Measurements from ENCODE around the gene HMGCS1.
"Not testable (repeated sequence)": the region's sequence is repeated elsewhere in the genome, so short reads cannot be mapped to it uniquely, and the experiment has no call there.

HMGCS1 gene

GRCh38 chr5:43313854-43314457 is 744 bp upstream of the HMGCS1 start:
- no peaks in the 10 kb centered on the region for H3K36me3 ChIP-seq (ENCODE audit: control insufficient read depth in 2 of 2, insufficient read depth in 2 of 2, low read length in 2 of 2)
- peak overlapping the region; percentile 83 for H3K27ac ChIP-seq (ENCODE audit: low read length)
- peak overlapping the region; percentile 76 to 96 for H3K4me3 ChIP-seq (ENCODE audit: low read length in 2 of 2)
- H3K27me3 ChIP-seq (ENCODE audit: control insufficient read depth in 1 of 2, insufficient read depth in 2 of 2, low read length in 2 of 2): no peaks in the 10 kb centered on the region
- peak overlapping the region; percentile 30 to 59 for H3K9ac ChIP-seq (ENCODE audit: low read length in 2 of 2)
- no peaks in the 10 kb centered on the region for H3K9me3 ChIP-seq (ENCODE audit: control insufficient read depth in 2 of 2, low read length in 2 of 2)
- peaks cover 13% of the 10 kb centered on the region for H3K4me1 ChIP-seq (ENCODE audit: control insufficient read depth, insufficient read depth, low read length)

- no peaks in the 10 kb centered on the region for H3K36me3 ChIP-seq (ENCODE audit: control insufficient read depth in 2 of 2, insufficient read depth in 2 of 2, low read length in 2 of 2)
- H3K9me3 ChIP-seq (ENCODE audit: control insufficient read depth in 2 of 2, low read length in 2 of 2): no peaks in the 10 kb centered on the region
- peak overlapping the region; percentile 83 for H3K27ac ChIP-seq (ENCODE audit: low read length)
- peaks cover 13% of the 10 kb centered on the region for H3K4me1 ChIP-seq (ENCODE audit: control insufficient read depth, insufficient read depth, low read length)
- H3K27me3 ChIP-seq (ENCODE audit: control insufficient read depth in 1 of 2, insufficient read depth in 2 of 2, low read length in 2 of 2): no peaks in the 10 kb centered on the region
- H3K4me3 ChIP-seq (ENCODE audit: low read length in 2 of 2): peak overlapping the region; percentile 82 to 96
- H3K9ac ChIP-seq (ENCODE audit: low read length in 2 of 2): peak overlapping the region; percentile 81 to 91
Measured at GRCh38 chr5:43312699-43313034, 545 bp downstream of the HMGCS1 start.

GRCh38 chr5:43312076-43312661 is 1.0 kb downstream of the HMGCS1 start:
- Histone ChIP-seq H3K4me3 (ENCODE audit: low read length in 2 of 2) (peak overlapping the region; percentile 82 to 96), H3K9me3 (ENCODE audit: control insufficient read depth in 2 of 2, low read length in 2 of 2) (no peaks in the 10 kb centered on the region), H3K27me3 (ENCODE audit: control insufficient read depth in 1 of 2, insufficient read depth in 2 of 2, low read length in 2 of 2) (no peaks in the 10 kb centered on the region), H3K4me1 (ENCODE audit: control insufficient read depth, insufficient read depth, low read length) (peaks cover 13% of the 10 kb centered on the region), H3K27ac (ENCODE audit: low read length) (no peak overlapping the region), H3K36me3 (ENCODE audit: control insufficient read depth in 2 of 2, insufficient read depth in 2 of 2, low read length in 2 of 2) (no peaks in the 10 kb centered on the region), H3K9ac (ENCODE audit: low read length in 2 of 2) (peak overlapping the region; percentile 81 to 91)

- no peak overlapping the region for H3K4me3 ChIP-seq (ENCODE audit: low read length in 2 of 2)
- no peaks in the 10 kb centered on the region for H3K36me3 ChIP-seq (ENCODE audit: control insufficient read depth in 2 of 2, insufficient read depth in 2 of 2, low read length in 2 of 2)
- no peak overlapping the region for H3K27ac ChIP-seq (ENCODE audit: low read length)
- H3K9ac ChIP-seq (ENCODE audit: low read length in 2 of 2): no peak overlapping the region
- no peaks in the 10 kb centered on the region for H3K27me3 ChIP-seq (ENCODE audit: control insufficient read depth in 1 of 2, insufficient read depth in 2 of 2, low read length in 2 of 2)
- peaks cover 13% of the 10 kb centered on the region for H3K4me1 ChIP-seq (ENCODE audit: control insufficient read depth, insufficient read depth, low read length)
- no peaks in the 10 kb centered on the region for H3K9me3 ChIP-seq (ENCODE audit: control insufficient read depth in 2 of 2, low read length in 2 of 2)
Measured at GRCh38 chr5:43309637-43310036, 3.6 kb downstream of the HMGCS1 start.

GRCh38 chr5:43309122-43309521 is 4.1 kb downstream of the HMGCS1 start:
- Histone ChIP-seq H3K27ac (ENCODE audit: low read length) (no peak overlapping the region), H3K9me3 (ENCODE audit: control insufficient read depth in 2 of 2, low read length in 2 of 2) (no peaks in the 10 kb centered on the region), H3K27me3 (ENCODE audit: control insufficient read depth in 1 of 2, insufficient read depth in 2 of 2, low read length in 2 of 2) (no peaks in the 10 kb centered on the region), H3K9ac (ENCODE audit: low read length in 2 of 2) (no peak overlapping the region), H3K4me1 (ENCODE audit: control insufficient read depth, insufficient read depth, low read length) (peaks cover 12% of the 10 kb centered on the region), H3K4me3 (ENCODE audit: low read length in 2 of 2) (no peak overlapping the region), H3K36me3 (ENCODE audit: control insufficient read depth in 2 of 2, insufficient read depth in 2 of 2, low read length in 2 of 2) (no peaks in the 10 kb centered on the region)

- not testable (repeated sequence) for H3K9ac ChIP-seq (ENCODE audit: low read length in 2 of 2); H3K27me3 ChIP-seq (ENCODE audit: control insufficient read depth in 1 of 2, insufficient read depth in 2 of 2, low read length in 2 of 2); H3K4me3 ChIP-seq (ENCODE audit: low read length in 2 of 2); H3K27ac ChIP-seq (ENCODE audit: low read length); H3K36me3 ChIP-seq (ENCODE audit: control insufficient read depth in 2 of 2, insufficient read depth in 2 of 2, low read length in 2 of 2); H3K4me1 ChIP-seq (ENCODE audit: control insufficient read depth, insufficient read depth, low read length); H3K9me3 ChIP-seq (ENCODE audit: control insufficient read depth in 2 of 2, low read length in 2 of 2)
Measured at GRCh38 chr5:43306954-43307353, 6.3 kb downstream of the HMGCS1 start.

- H3K4me3 ChIP-seq (ENCODE audit: low read length in 2 of 2): no peak overlapping the region
- no peak overlapping the region for H3K27ac ChIP-seq (ENCODE audit: low read length)
- no peak overlapping the region for H3K9ac ChIP-seq (ENCODE audit: low read length in 2 of 2)
- no peaks in the 10 kb centered on the region for H3K9me3 ChIP-seq (ENCODE audit: control insufficient read depth in 2 of 2, low read length in 2 of 2)
- no peaks in the 10 kb centered on the region for H3K36me3 ChIP-seq (ENCODE audit: control insufficient read depth in 2 of 2, insufficient read depth in 2 of 2, low read length in 2 of 2)
- H3K4me1 ChIP-seq (ENCODE audit: control insufficient read depth, insufficient read depth, low read length): no peaks in the 10 kb centered on the region
- H3K27me3 ChIP-seq (ENCODE audit: control insufficient read depth in 1 of 2, insufficient read depth in 2 of 2, low read length in 2 of 2): no peaks in the 10 kb centered on the region
Measured at GRCh38 chr5:43305948-43306565, 7.2 kb downstream of the HMGCS1 start.

- Histone ChIP-seq H3K27me3 (ENCODE audit: control insufficient read depth in 1 of 2, insufficient read depth in 2 of 2, low read length in 2 of 2) (no peaks in the 10 kb centered on the region), H3K4me1 (ENCODE audit: control insufficient read depth, insufficient read depth, low read length) (no peaks in the 10 kb centered on the region), H3K4me3 (ENCODE audit: low read length in 2 of 2) (no peak overlapping the region), H3K9me3 (ENCODE audit: control insufficient read depth in 2 of 2, low read length in 2 of 2) (no peaks in the 10 kb centered on the region), H3K36me3 (ENCODE audit: control insufficient read depth in 2 of 2, insufficient read depth in 2 of 2, low read length in 2 of 2) (no peaks in the 10 kb centered on the region), H3K27ac (ENCODE audit: low read length) (no peak overlapping the region), H3K9ac (ENCODE audit: low read length in 2 of 2) (no peak overlapping the region)
Measured at GRCh38 chr5:43304525-43304924, 8.7 kb downstream of the HMGCS1 start.

- Histone ChIP-seq H3K4me1 (ENCODE audit: control insufficient read depth, insufficient read depth, low read length) (no peaks in the 10 kb centered on the region), H3K27ac (ENCODE audit: low read length) (no peak overlapping the region)
Measured at GRCh38 chr5:43303242-43303641, 10.0 kb downstream of the HMGCS1 start.

GRCh38 chr5:43302481-43302880 is 10.7 kb downstream of the HMGCS1 start:
- no peak overlapping the region for H3K27ac ChIP-seq (ENCODE audit: low read length)
- H3K9ac ChIP-seq (ENCODE audit: low read length in 2 of 2): no peak overlapping the region
- no peaks in the 10 kb centered on the region for H3K27me3 ChIP-seq (ENCODE audit: control insufficient read depth in 1 of 2, insufficient read depth in 2 of 2, low read length in 2 of 2)
- peaks cover 7 to 9% of the 10 kb centered on the region in 2 donors for H3K36me3 ChIP-seq (ENCODE audit: control insufficient read depth in 2 of 2, insufficient read depth in 2 of 2, low read length in 2 of 2)
- H3K9me3 ChIP-seq (ENCODE audit: control insufficient read depth in 2 of 2, low read length in 2 of 2): no peaks in the 10 kb centered on the region
- H3K4me3 ChIP-seq (ENCODE audit: low read length in 2 of 2): no peak overlapping the region
- H3K4me1 ChIP-seq (ENCODE audit: control insufficient read depth, insufficient read depth, low read length): no peaks in the 10 kb centered on the region

More at GRCh38 chr5:43303242-43303641, 10.0 kb downstream of the HMGCS1 start:
- peaks cover 4 to 6% of the 10 kb centered on the region in 2 donors for H3K36me3 ChIP-seq (ENCODE audit: control insufficient read depth in 2 of 2, insufficient read depth in 2 of 2, low read length in 2 of 2)
- no peaks in the 10 kb centered on the region for H3K9me3 ChIP-seq (ENCODE audit: control insufficient read depth in 2 of 2, low read length in 2 of 2)
- no peak overlapping the region for H3K4me3 ChIP-seq (ENCODE audit: low read length in 2 of 2)
- H3K27me3 ChIP-seq (ENCODE audit: control insufficient read depth in 1 of 2, insufficient read depth in 2 of 2, low read length in 2 of 2): no peaks in the 10 kb centered on the region
- no peak overlapping the region for H3K9ac ChIP-seq (ENCODE audit: low read length in 2 of 2)

GRCh38 chr5:43301653-43302091 is 11.5 kb downstream of the HMGCS1 start:
- no peaks in the 10 kb centered on the region for H3K9me3 ChIP-seq (ENCODE audit: control insufficient read depth in 2 of 2, low read length in 2 of 2)
- H3K9ac ChIP-seq (ENCODE audit: low read length in 2 of 2): no peak overlapping the region
- H3K4me3 ChIP-seq (ENCODE audit: low read length in 2 of 2): no peak overlapping the region
- no peak overlapping the region for H3K27ac ChIP-seq (ENCODE audit: low read length)
- no peaks in the 10 kb centered on the region for H3K4me1 ChIP-seq (ENCODE audit: control insufficient read depth, insufficient read depth, low read length)
- peaks cover 11 to 12% of the 10 kb centered on the region in 2 donors for H3K36me3 ChIP-seq (ENCODE audit: control insufficient read depth in 2 of 2, insufficient read depth in 2 of 2, low read length in 2 of 2)
- no peaks in the 10 kb centered on the region for H3K27me3 ChIP-seq (ENCODE audit: control insufficient read depth in 1 of 2, insufficient read depth in 2 of 2, low read length in 2 of 2)

Data from stomach smooth muscle (tissue), 2 donors.